HEK293 (cell line): ENCODE measurements around the gene ZNF845.
"Not testable (repeated sequence)": the region's sequence is repeated elsewhere in the genome, so short reads cannot be mapped to it uniquely, and the experiment has no call there.

Source experiments
- CTCF ChIA-PET: fragments of 350-600 bp; formaldehyde crosslinking; extraction: SDS; loops from one replicate; lab custom pipeline; 2021; ENCODE audit warnings: antibody characterized with exemption; lab: Yijun Ruan, JAX
- POLR2A ChIA-PET: fragments of 300-600 bp; formaldehyde crosslinking; extraction: SDS; loops from one replicate; lab custom pipeline; 2020; ENCODE audit warnings: antibody characterized with exemption, inconsistent platforms; lab: Yijun Ruan, JAX
- H3K27ac ChIP-seq: fragments of 200-500 bp; sonication (Bioruptor generic); 2 replicates; pipeline ENCODE4 v1.5.1; 2014; ENCODE audit warnings: low read depth, low read length, control low read depth, inconsistent platforms; ENCODE audit errors: extremely low read depth
- H3K36me3 ChIP-seq, 2 experiments: fragments of 200-500 bp in 1 of 2; sonication (Bioruptor generic) in 1 of 2; 1 replicate in 1 of 2; 2 replicates in 1 of 2; pipeline ENCODE4 v1.5.1; 2014 to 2017; ENCODE audit warnings: inconsistent platforms in 2 of 2, low read length in 2 of 2; ENCODE audit not compliant: control insufficient read depth in 2 of 2, insufficient read depth in 1 of 2
- H3K4me1 ChIP-seq: fragments of 200-500 bp; sonication (Bioruptor generic); 2 replicates; pipeline ENCODE4 v1.5.1; 2014; ENCODE audit warnings: mild to moderate bottlenecking, low read length, inconsistent platforms; ENCODE audit not compliant: control insufficient read depth, insufficient read depth
- H3K4me3 ChIP-seq: 2 replicates; pipeline ENCODE4 v1.5.1; 2011; ENCODE audit warnings: low read depth, mild to moderate bottlenecking, control low read depth, low read length, moderate library complexity
- H3K9me3 ChIP-seq: fragments of 200-500 bp; sonication (Bioruptor generic); 2 replicates; pipeline ENCODE4 v1.5.1; 2014; ENCODE audit warnings: low read depth, low read length, inconsistent platforms; ENCODE audit not compliant: control insufficient read depth, insufficient read depth
- BCL11A ChIP-seq: fragments of 450-650 bp; formaldehyde crosslinking; IDR thresholded peaks from 2 replicates; pipeline ENCODE4 v1.5.1; 2016; ENCODE audit warnings: low read depth, missing biosample characterization, missing genetic modification characterization
- GLIS2 ChIP-seq: fragments of 450-650 bp; formaldehyde crosslinking; IDR thresholded peaks from 2 replicates; pipeline ENCODE4 v1.5.1; 2016; ENCODE audit warnings: missing biosample characterization, missing genetic modification characterization
- KLF7 ChIP-seq: fragments of 450-650 bp; formaldehyde crosslinking; IDR thresholded peaks from 2 replicates; pipeline ENCODE4 v1.5.1; 2016; ENCODE audit warnings: missing biosample characterization, missing genetic modification characterization, borderline replicate concordance
- KLF8 ChIP-seq: fragments of 450-650 bp; formaldehyde crosslinking; IDR thresholded peaks from 2 replicates; pipeline ENCODE4 v1.5.1; 2016; ENCODE audit warnings: missing biosample characterization, missing genetic modification characterization
- OSR2 ChIP-seq: fragments of 450-650 bp; formaldehyde crosslinking; IDR thresholded peaks from 2 replicates; pipeline ENCODE4 v1.5.1; 2016; ENCODE audit warnings: missing biosample characterization, missing genetic modification characterization
- PRDM1 ChIP-seq: fragments of 450-650 bp; formaldehyde crosslinking; IDR thresholded peaks from 2 replicates; pipeline ENCODE4; 2016; ENCODE audit warnings: missing biosample characterization, missing genetic modification characterization
- ZBTB17 ChIP-seq: fragments of 450-650 bp; formaldehyde crosslinking; IDR thresholded peaks from 2 replicates; pipeline ENCODE4 v1.5.1; 2016; ENCODE audit warnings: missing biosample characterization, missing genetic modification characterization
- ZBTB21 ChIP-seq: fragments of 450-650 bp; formaldehyde crosslinking; IDR thresholded peaks from 2 replicates; pipeline ENCODE4 v1.5.1; 2017; ENCODE audit warnings: missing biosample characterization, missing genetic modification characterization
- ZNF10 ChIP-seq: fragments of 450-650 bp; formaldehyde crosslinking; IDR thresholded peaks from 2 replicates; pipeline ENCODE4 v1.5.1; 2017; ENCODE audit warnings: missing biosample characterization, missing genetic modification characterization
- ZNF148 ChIP-seq: fragments of 450-650 bp; formaldehyde crosslinking; IDR thresholded peaks from 2 replicates; pipeline ENCODE4 v1.5.0; 2017; ENCODE audit warnings: missing biosample characterization, missing genetic modification characterization, borderline replicate concordance
- ZNF214 ChIP-seq: fragments of 450-650 bp; formaldehyde crosslinking; IDR thresholded peaks from 2 replicates; pipeline ENCODE4 v1.5.1; 2017; ENCODE audit warnings: missing biosample characterization, mild to moderate bottlenecking, missing genetic modification characterization, borderline replicate concordance
- ZNF239 ChIP-seq: fragments of 450-650 bp; formaldehyde crosslinking; IDR thresholded peaks from 2 replicates; pipeline ENCODE4 v1.5.1; 2016; ENCODE audit warnings: missing biosample characterization, missing genetic modification characterization
- ZNF24 ChIP-seq: fragments of 450-650 bp; formaldehyde crosslinking; IDR thresholded peaks from 2 replicates; pipeline ENCODE4 v1.5.1; 2016; ENCODE audit warnings: missing biosample characterization, missing genetic modification characterization
- ZNF335 ChIP-seq: fragments of 450-650 bp; formaldehyde crosslinking; conservative IDR thresholded peaks from 2 replicates; pipeline ENCODE4 v1.5.1; 2016; ENCODE audit warnings: missing biosample characterization, missing genetic modification characterization
- ZNF366 ChIP-seq: fragments of 450-650 bp; formaldehyde crosslinking; conservative IDR thresholded peaks from 2 replicates; pipeline ENCODE4 v1.5.1; 2016; ENCODE audit warnings: missing biosample characterization, missing genetic modification characterization
- ZNF37A ChIP-seq: fragments of 450-650 bp; IDR thresholded peaks from 2 replicates; pipeline ENCODE4 v1.5.1; 2018; ENCODE audit warnings: missing biosample characterization, missing genetic modification characterization
- ZNF391 ChIP-seq: fragments of 450-650 bp; formaldehyde crosslinking; IDR thresholded peaks from 2 replicates; pipeline ENCODE4 v1.5.1; 2016; ENCODE audit warnings: low read depth, missing biosample characterization, missing genetic modification characterization, borderline replicate concordance
- ZNF394 ChIP-seq: fragments of 450-650 bp; formaldehyde crosslinking; IDR thresholded peaks from 2 replicates; pipeline ENCODE4 v1.5.1; 2016; ENCODE audit warnings: missing biosample characterization, missing genetic modification characterization, mild to moderate bottlenecking, moderate library complexity, borderline replicate concordance
- ZNF423 ChIP-seq: fragments of 450-650 bp; formaldehyde crosslinking; IDR thresholded peaks from 2 replicates; pipeline ENCODE4 v1.5.1; 2016; ENCODE audit warnings: missing biosample characterization, missing genetic modification characterization
- ZNF48 ChIP-seq: fragments of 450-650 bp; formaldehyde crosslinking; IDR thresholded peaks from 2 replicates; pipeline ENCODE4 v1.5.1; 2016; ENCODE audit warnings: missing biosample characterization, missing genetic modification characterization
- ZNF501 ChIP-seq: fragments of 450-650 bp; formaldehyde crosslinking; IDR thresholded peaks from 2 replicates; pipeline ENCODE4 v1.5.1; 2016; ENCODE audit warnings: missing biosample characterization, missing genetic modification characterization
- ZNF529 ChIP-seq: fragments of 450-650 bp; formaldehyde crosslinking; IDR thresholded peaks from 2 replicates; pipeline ENCODE4 v1.5.1; 2017; ENCODE audit warnings: missing genetic modification characterization, missing biosample characterization; ENCODE audit not compliant: insufficient replicate concordance
- ZNF558 ChIP-seq: fragments of 450-650 bp; formaldehyde crosslinking; IDR thresholded peaks from 2 replicates; pipeline ENCODE4 v1.5.1; 2016; ENCODE audit warnings: missing biosample characterization, missing genetic modification characterization
- ZNF560 ChIP-seq: fragments of 450-650 bp; formaldehyde crosslinking; IDR thresholded peaks from 2 replicates; pipeline ENCODE4 v1.5.1; 2017; ENCODE audit warnings: missing biosample characterization, missing genetic modification characterization, borderline replicate concordance
- ZNF626 ChIP-seq: fragments of 450-650 bp; sonication (Bioruptor Pico); formaldehyde crosslinking; IDR thresholded peaks from 2 replicates; pipeline ENCODE4 v1.5.1; 2018; ENCODE audit warnings: missing biosample characterization, missing genetic modification characterization, inconsistent platforms
- TF ChIP-seq, protein P1 (sequence below): fragments of 450-650 bp; formaldehyde crosslinking; IDR thresholded peaks from 2 replicates; pipeline ENCODE4 v1.5.1; 2016; ENCODE audit warnings: missing biosample characterization, missing genetic modification characterization
- TF ChIP-seq, protein P2 (sequence below): fragments of 450-650 bp; formaldehyde crosslinking; IDR thresholded peaks from 2 replicates; pipeline ENCODE4 v1.5.1; 2016; ENCODE audit warnings: missing biosample characterization, missing genetic modification characterization

Gene ZNF845

DNA sequence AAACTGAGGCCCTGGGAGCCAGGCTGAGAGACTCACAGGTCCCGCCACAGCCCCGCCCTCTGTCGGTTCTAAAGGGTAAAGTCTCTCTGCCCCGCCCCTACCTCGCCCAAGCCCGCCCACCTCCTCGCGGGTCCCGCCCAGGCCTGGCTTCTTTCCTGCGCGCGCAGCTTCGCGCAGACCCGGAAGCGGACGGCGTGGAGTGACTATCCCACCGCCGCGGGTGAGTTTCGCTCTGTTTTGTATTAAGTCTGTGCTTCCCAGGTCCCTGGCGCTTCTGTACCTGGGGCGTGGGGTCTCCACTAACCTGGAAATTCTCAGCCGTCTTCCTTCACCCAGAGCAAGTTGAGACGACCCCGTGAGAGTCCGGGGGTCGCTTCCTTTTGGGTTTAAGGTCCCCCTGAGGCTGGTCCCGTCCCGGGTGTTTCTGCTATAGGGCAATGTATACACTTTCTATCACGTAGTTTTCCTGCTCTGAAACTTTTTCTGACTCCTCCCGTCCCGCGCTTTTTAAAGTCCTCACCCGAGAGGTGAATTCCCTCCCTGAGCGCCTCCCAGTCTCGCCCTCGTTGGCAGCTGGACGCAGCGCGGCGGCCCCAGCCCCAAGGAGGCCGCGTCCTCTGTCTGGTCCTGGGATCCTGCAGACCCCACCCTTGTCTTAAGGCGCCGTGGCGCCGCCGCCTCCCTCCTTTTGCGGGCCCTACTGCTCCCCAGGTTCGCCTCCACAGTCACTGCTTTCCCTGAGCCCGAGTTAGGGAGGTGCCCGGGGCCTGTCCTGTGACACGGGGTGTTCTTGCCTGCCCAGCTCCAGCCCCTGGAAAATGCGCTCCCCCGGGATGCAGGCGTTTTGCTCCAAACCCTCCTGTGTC lies 61.7 kb downstream of the ZNF845 start, which contains the start of gene ZNF765 (continued):
- TF ChIP-seq ZNF48 (tag by site-specific recombination) (no peak), KLF8 (tag by site-specific recombination) (peak; percentile 91), ZNF560 (tag by site-specific recombination) (no peak), GLIS2 (tag by site-specific recombination) (peak; percentile 36; the same call in 1 of the 2 replicates), ZNF24 (tag by site-specific recombination) (no peak)

DNA sequence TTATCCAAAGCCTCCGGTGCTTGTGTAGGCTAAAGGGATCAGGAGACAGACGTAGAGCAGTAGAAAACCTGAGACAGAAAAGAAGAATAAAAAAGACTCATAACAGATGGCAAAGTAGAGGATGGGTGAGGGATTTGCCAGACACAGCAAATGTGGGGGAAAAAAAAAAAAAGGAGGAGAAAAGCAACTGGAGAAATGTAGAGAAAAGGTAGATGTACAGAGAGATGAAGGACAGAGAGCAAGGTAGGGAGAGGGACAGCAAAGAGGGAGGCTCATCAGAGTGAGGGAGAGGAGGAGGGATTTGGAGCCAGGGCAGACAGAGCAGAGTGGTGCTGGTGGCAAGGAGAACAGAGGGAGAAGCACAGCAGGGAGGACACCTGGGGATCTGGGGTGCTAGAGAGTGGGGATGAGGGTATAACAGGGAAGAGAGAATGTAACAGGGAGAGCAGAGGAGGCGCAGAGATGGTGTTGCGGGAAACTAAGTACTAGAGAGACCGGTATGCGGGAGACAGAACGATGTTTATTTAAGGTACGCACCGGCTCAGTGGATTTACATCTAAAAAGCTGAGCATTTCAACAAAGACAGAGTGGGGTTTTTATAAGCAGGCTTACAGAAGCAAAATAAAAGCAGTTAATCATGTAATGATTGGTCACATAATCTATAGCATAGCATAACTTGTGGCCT lies 62.4 kb downstream of the ZNF845 start:
- 0 out of 2 replicates have a peak, but pooled peaks have one; percentile 16 for TF ChIP-seq ZNF366 (tag by site-specific recombination)
- peak; percentile 43; the same call in 1 of the 2 replicates for TF ChIP-seq ZNF10 (tag by site-specific recombination)
- peak; percentile 76 for TF ChIP-seq ZNF335 (tag by site-specific recombination)
- TF ChIP-seq ZNF391 (tag by site-specific recombination): peak; percentile 17; the same call in 1 of the 2 replicates
- TF ChIP-seq ZBTB17 (tag by site-specific recombination): peak; percentile 33; the same call in 1 of the 2 replicates
- TF ChIP-seq PRDM1 (tag by site-specific recombination): peak; percentile 72
- H3K9me3 ChIP-seq, H3K4me1 ChIP-seq, H3K27ac ChIP-seq: not testable (repeated sequence)
- H3K36me3 ChIP-seq: peaks cover 24 to 26% of the 10 kb centered on the region in 2 experiments
- POLR2A ChIA-PET: interaction anchor here (1.0 to 1.2 kb wide), 2 partner anchors 30 to 125 kb away, joined by 3 to 7 read pairs; no protein-coding TSS in a partner anchor
- peak overlapping the region; percentile 87 for H3K4me3 ChIP-seq
- CTCF ChIA-PET: interaction anchor here (0.6 kb wide), 2 partner anchors 16 to 518 kb away, joined by 4 to 5 read pairs; no protein-coding TSS in a partner anchor

DNA sequence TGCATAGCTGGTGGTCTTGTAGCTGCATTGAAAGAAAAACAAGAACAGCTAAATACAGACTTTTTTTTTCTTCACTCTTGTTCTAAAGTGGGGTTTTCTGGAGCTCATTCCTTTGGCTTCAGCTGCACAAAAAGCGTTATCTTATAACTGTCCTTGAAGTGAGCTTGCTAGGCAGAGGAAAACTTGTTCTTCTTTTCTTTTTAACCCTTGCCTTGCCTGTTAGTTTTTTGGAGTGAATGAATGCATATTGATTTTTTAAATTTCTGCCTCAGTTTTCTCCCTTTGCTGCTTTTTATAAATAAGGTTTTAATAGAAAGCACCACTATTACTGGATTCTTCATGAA lies 62.9 kb downstream of the ZNF845 start:
- H3K27ac ChIP-seq: no peak overlapping the region
- H3K4me3 ChIP-seq: no peak overlapping the region
- POLR2A ChIA-PET: interaction anchor here (0.8 kb wide), 1 partner anchor 124 kb away, joined by 3 read pairs; no protein-coding TSS in a partner anchor
- no peaks in the 10 kb centered on the region for H3K4me1 ChIP-seq
- H3K36me3 ChIP-seq: peaks cover 27 to 29% of the 10 kb centered on the region in 2 experiments
- CTCF ChIA-PET: interaction anchor here (0.6 kb wide), 1 partner anchor 16 kb away, joined by 4 read pairs; no protein-coding TSS in a partner anchor
- H3K9me3 ChIP-seq: no peaks in the 10 kb centered on the region; the same call in 1 of the 2 replicates
- TF ChIP-seq ZNF10 (tag by site-specific recombination) (no peak), ZNF37A (tag by site-specific recombination) (no peak), ZNF423 (tag by site-specific recombination) (no peak), ZNF394 (no peak), BCL11A (tag by site-specific recombination) (no peak), ZNF626 (tag by site-specific recombination) (no peak), KLF7 (tag by site-specific recombination) (no peak), ZNF239 (tag by site-specific recombination) (no peak), ZNF558 (tag by site-specific recombination) (no peak), OSR2 (tag by site-specific recombination) (no peak), ZBTB21 (tag by site-specific recombination) (no peak), ZNF148 (tag by site-specific recombination) (no peak), ZNF529 (tag by site-specific recombination) (no peak), ZNF501 (tag by site-specific recombination) (no peak), ZNF214 (tag by site-specific recombination) (no peak), KLF8 (tag by site-specific recombination) (no peak)
- TF ChIP-seq, protein P1, sequence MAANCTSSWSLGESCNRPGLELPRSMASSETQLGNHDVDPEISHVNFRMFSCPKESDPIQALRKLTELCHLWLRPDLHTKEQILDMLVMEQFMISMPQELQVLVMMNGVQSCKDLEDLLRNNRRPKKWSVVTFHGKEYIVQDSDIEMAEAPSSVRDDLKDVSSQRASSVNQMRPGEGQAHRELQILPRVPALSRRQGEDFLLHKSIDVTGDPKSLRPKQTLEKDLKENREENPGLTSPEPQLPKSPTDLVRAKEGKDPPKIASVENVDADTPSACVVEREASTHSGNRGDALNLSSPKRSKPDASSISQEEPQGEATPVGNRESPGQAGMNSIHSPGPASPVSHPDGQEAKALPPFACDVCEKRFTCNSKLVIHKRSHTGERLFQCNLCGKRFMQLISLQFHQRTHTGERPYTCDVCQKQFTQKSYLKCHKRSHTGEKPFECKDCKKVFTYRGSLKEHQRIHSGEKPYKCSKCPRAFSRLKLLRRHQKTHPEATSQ: no peak
- TF ChIP-seq, protein P2, sequence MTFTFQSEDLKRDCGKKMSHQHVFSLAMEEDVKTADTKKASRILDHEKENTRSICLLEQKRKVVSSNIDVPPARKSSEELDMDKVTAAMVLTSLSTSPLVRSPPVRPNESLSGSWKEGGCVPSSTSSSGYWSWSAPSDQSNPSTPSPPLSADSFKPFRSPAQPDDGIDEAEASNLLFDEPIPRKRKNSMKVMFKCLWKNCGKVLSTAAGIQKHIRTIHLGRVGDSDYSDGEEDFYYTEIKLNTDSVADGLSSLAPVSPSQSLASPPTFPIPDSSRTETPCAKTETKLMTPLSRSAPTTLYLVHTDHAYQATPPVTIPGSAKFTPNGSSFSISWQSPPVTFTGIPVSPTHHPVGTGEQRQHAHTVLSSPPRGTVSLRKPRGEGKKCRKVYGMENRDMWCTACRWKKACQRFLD (tag by site-specific recombination): no peak
